Fibroblast of lung (primary cell): ENCODE results near the gene CARD8. TPM values are rescaled to one million over a fixed set of nuclear protein-coding genes. Genes with fewer than 3 reads are reported as not detected.

ENCODE experiments used
- DNase-seq, 2 donors: peaks; one replicate each; pipeline versions ENCODE4 v3.0.0 to v3.0.0-alpha.2; 2010; ENCODE audit warnings: low read depth in 2 of 2
- H2AFZ ChIP-seq: 2 replicates; pipeline ENCODE4 v1.5.1; 2012; ENCODE audit warnings: low read length, control low read depth, inconsistent platforms
- H3K27ac ChIP-seq: 2 replicates; pipeline ENCODE4 v1.5.1; 2011; ENCODE audit warnings: low read length, control low read depth; ENCODE audit not compliant: insufficient read depth
- H3K27me3 ChIP-seq: 2 replicates; pipeline ENCODE4 v1.5.1; 2011; ENCODE audit warnings: mild to moderate bottlenecking, low read length; ENCODE audit not compliant: control insufficient read depth, insufficient read depth
- H3K36me3 ChIP-seq: 2 replicates; pipeline ENCODE4 v1.5.1; 2011; ENCODE audit warnings: low read length; ENCODE audit not compliant: control insufficient read depth, insufficient read depth
- H3K4me1 ChIP-seq: 2 replicates; pipeline ENCODE4 v1.5.1; 2011; ENCODE audit warnings: low read length; ENCODE audit not compliant: control insufficient read depth, insufficient read depth; ENCODE audit errors: extremely low read depth
- H3K4me2 ChIP-seq: 2 replicates; pipeline ENCODE4 v1.5.1; 2011; ENCODE audit warnings: low read length, control low read depth; ENCODE audit not compliant: insufficient read depth; ENCODE audit errors: extremely low read depth
- H3K4me3 ChIP-seq, 4 experiments: fragments of 200-600 bp in 1 of 4; sonication (generic) in 1 of 4; replicated peaks in 1 of 4; 2 replicates each; pipeline ENCODE4 v1.5.1; 2011 to 2016; ENCODE audit warnings: low read length in 4 of 4, low read depth in 3 of 4, mild to moderate bottlenecking in 3 of 4, control low read depth in 2 of 4, inconsistent platforms in 1 of 4, mixed read lengths in 1 of 4; ENCODE audit not compliant: insufficient read depth in 1 of 4; ENCODE audit errors: control extremely low read depth in 1 of 4
- H3K79me2 ChIP-seq: 2 replicates; pipeline ENCODE4 v1.5.1; 2012; ENCODE audit warnings: mild to moderate bottlenecking, low read length, inconsistent platforms; ENCODE audit not compliant: control insufficient read depth, insufficient read depth
- H3K9ac ChIP-seq: 2 replicates; pipeline ENCODE4 v1.5.1; 2011; ENCODE audit warnings: mild to moderate bottlenecking, low read length, control low read depth; ENCODE audit not compliant: insufficient read depth
- H3K9me3 ChIP-seq: 2 replicates; pipeline ENCODE4 v1.5.1; 2012; ENCODE audit warnings: low read depth, low read length; ENCODE audit not compliant: control insufficient read depth, insufficient read depth
- H4K20me1 ChIP-seq: 2 replicates; pipeline ENCODE4 v1.5.1; 2011; ENCODE audit warnings: low read length; ENCODE audit not compliant: control insufficient read depth, insufficient read depth; ENCODE audit errors: extremely low read depth
- CTCF ChIP-seq, 2 donors: IDR thresholded peaks in 1 of 2; conservative IDR thresholded peaks in 1 of 2; 1 replicate in 1 of 2; 2 replicates in 1 of 2; pipeline ENCODE4 v1.5.1; 2011 to 2012; ENCODE audit warnings: low read length in 2 of 2, control low read depth in 1 of 2, inconsistent platforms in 1 of 2, low read depth in 1 of 2, mild to moderate bottlenecking in 1 of 2
- EZH2 ChIP-seq: IDR thresholded peaks from 2 replicates; pipeline ENCODE4 v1.5.1; 2012; ENCODE audit warnings: low read length, control low read depth, mild to moderate bottlenecking; ENCODE audit errors: missing control alignments
- polyA plus RNA-seq, 2 donors: library from polyadenylated mRNA; depleted of rRNA in 1 of 2; stranded (reverse) in 1 of 2; unstranded in 1 of 2; fragments of >200 nt; gene quantifications; 2 replicates each; pipeline ENCODE4 v1.2.1, GENCODE V29; 2011 to 2012; ENCODE audit warnings: missing spikeins in 1 of 2
- total RNA-seq: library from RNA; depleted of rRNA; stranded (reverse); fragments of >200 nt; gene quantifications from 2 replicates; pipeline ENCODE4 v1.2.1, GENCODE V29; 2014

Gene CARD8
- total and polyA plus RNA-seq, 2 donors (not counting 1 experiment from before 2014, with no cell fraction given), result 16.4 to 24.1 TPM

- no peak overlapping the region for H3K9ac ChIP-seq
- no peaks in the 10 kb centered on the region for H3K27me3 ChIP-seq
- H3K4me2 ChIP-seq, result no peak overlapping the region
- H3K36me3 ChIP-seq, result peaks cover 4% of the 10 kb centered on the region
- no peaks in the 10 kb centered on the region for H3K9me3 ChIP-seq
- no peaks in the 10 kb centered on the region for H3K79me2 ChIP-seq
- no peak overlapping the region for H2AFZ ChIP-seq
- H4K20me1 ChIP-seq, result no peaks in the 10 kb centered on the region
- no peak for DNase-seq
- no peaks in the 10 kb centered on the region for H3K4me1 ChIP-seq
- no peak overlapping the region for H3K4me3 ChIP-seq
- H3K27ac ChIP-seq, result no peak overlapping the region
- TF ChIP-seq EZH2 (no peak), CTCF (conservative IDR thresholded peaks at IDR 0.05 in 1 of 2, IDR thresholded peaks at IDR 0.05 in 1 of 2; ENCODE audit: low read depth in 1 of 2, low read length in 2 of 2) (no peak)
Observed at GRCh38 chr19:48182434-48182833, 73.3 kb downstream of the CARD8 start.

GRCh38 chr19:48181505-48181904, 74.2 kb downstream of the CARD8 start:
- Histone ChIP-seq H3K4me3 (no peak overlapping the region), H3K9ac (no peak overlapping the region), H3K79me2 (no peaks in the 10 kb centered on the region), H2AFZ (no peak overlapping the region), H3K36me3 (peaks cover 4% of the 10 kb centered on the region), H3K4me1 (no peaks in the 10 kb centered on the region), H3K27me3 (no peaks in the 10 kb centered on the region), H3K27ac (no peak overlapping the region), H4K20me1 (no peaks in the 10 kb centered on the region), H3K9me3 (no peaks in the 10 kb centered on the region), H3K4me2 (no peak overlapping the region)
- TF ChIP-seq CTCF (conservative IDR thresholded peaks at IDR 0.05 in 1 of 2, IDR thresholded peaks at IDR 0.05 in 1 of 2; ENCODE audit: low read depth in 1 of 2, low read length in 2 of 2), result no peak
- no peak for TF ChIP-seq EZH2
- DNase-seq, result no peak

- Histone ChIP-seq H3K79me2 (peaks cover 7% of the 10 kb centered on the region), H3K4me3 (no peak overlapping the region), H3K4me1 (peaks cover 2% of the 10 kb centered on the region), H3K27ac (no peak overlapping the region), H3K9me3 (no peaks in the 10 kb centered on the region), H4K20me1 (no peaks in the 10 kb centered on the region), H2AFZ (no peak overlapping the region), H3K9ac (no peak overlapping the region), H3K27me3 (no peaks in the 10 kb centered on the region), H3K36me3 (no peaks in the 10 kb centered on the region), H3K4me2 (no peak overlapping the region)
- TF ChIP-seq EZH2, result no peak
- no peak for TF ChIP-seq CTCF (conservative IDR thresholded peaks at IDR 0.05 in 1 of 2, IDR thresholded peaks at IDR 0.05 in 1 of 2; ENCODE audit: low read depth in 1 of 2, low read length in 2 of 2)
- DNase-seq, result no peak
Observed at GRCh38 chr19:48176226-48176625, 79.5 kb downstream of the CARD8 start.
